ENCODE data around the gene CYP1B1. TPM values are rescaled to one million over a fixed set of nuclear protein-coding genes. Genes with fewer than 3 reads are reported as not detected.

Gene CYP1B1
- total RNA-seq, 4 donors from 2014 or later: 20.0 to 104 (median 32.4) TPM

DNA sequence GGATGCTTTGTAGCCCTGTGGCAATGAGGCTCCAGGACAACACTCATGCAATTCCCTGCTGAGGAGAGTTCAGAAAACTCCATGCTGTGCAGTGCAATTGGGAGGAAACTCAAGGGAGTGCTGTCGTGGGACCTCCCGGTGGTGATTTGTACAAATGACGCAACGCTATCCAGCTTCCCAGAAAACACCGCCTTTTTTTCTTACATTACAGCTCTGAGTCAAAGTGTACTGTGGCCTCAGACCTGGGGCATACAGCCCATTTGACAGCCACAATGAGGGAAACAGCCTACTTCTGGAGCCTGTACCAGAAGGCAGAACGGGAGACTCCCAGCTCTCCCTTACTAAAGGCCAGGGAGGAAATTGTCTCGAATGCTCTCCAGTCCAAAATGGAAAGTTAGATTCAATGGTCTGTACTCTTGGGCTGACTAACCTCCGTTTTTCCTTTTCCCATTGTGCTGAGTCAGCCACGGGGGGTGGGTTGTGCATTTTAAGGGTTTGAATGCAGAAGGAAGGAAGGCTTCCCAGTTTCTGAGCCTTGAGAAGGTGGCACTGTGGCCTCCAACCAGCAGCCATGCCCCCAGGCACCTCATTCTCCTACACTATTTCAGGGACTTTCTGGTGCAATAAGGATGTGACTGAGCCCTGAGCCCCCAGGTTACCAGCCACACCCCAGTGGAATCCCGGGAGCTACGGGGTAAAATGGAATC lies 16.4 kb upstream of the CYP1B1 start:
- TF ChIP-seq, protein P1, sequence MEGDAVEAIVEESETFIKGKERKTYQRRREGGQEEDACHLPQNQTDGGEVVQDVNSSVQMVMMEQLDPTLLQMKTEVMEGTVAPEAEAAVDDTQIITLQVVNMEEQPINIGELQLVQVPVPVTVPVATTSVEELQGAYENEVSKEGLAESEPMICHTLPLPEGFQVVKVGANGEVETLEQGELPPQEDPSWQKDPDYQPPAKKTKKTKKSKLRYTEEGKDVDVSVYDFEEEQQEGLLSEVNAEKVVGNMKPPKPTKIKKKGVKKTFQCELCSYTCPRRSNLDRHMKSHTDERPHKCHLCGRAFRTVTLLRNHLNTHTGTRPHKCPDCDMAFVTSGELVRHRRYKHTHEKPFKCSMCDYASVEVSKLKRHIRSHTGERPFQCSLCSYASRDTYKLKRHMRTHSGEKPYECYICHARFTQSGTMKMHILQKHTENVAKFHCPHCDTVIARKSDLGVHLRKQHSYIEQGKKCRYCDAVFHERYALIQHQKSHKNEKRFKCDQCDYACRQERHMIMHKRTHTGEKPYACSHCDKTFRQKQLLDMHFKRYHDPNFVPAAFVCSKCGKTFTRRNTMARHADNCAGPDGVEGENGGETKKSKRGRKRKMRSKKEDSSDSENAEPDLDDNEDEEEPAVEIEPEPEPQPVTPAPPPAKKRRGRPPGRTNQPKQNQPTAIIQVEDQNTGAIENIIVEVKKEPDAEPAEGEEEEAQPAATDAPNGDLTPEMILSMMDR (IDR thresholded peaks at IDR 0.05; ENCODE audit: low read depth): no peak

DNA sequence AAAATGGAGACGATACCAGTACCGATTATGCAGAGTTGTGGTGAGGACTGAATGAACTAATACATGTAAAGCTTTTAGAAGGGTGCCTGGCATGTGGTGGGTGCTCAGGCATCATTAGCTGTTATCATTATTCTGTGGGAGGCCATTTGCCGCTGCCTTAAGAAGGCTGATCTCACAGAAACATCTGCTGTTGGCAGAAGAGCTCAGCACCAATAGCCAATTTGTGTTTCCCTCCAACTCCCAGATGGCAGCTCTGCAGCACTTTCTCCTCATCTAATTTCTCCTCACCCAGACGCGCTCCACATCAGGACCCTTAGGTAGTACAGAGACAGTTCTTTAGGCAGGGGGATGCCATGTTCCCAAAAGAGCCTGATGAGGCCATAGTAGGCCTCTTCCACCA lies 15.8 kb upstream of the CYP1B1 start:
- TF ChIP-seq, protein P1 (IDR thresholded peaks at IDR 0.05; ENCODE audit: low read depth): no peak

- TF ChIP-seq, protein P1 (IDR thresholded peaks at IDR 0.05; ENCODE audit: low read depth): no peak
Observed at GRCh38 chr2:38090928-38091327, 15.0 kb upstream of the CYP1B1 start.

GRCh38 chr2:38080346-38080745 lies 4.4 kb upstream of the CYP1B1 start:
- TF ChIP-seq, protein P1 (IDR thresholded peaks at IDR 0.05; ENCODE audit: low read depth): no peak

DNA sequence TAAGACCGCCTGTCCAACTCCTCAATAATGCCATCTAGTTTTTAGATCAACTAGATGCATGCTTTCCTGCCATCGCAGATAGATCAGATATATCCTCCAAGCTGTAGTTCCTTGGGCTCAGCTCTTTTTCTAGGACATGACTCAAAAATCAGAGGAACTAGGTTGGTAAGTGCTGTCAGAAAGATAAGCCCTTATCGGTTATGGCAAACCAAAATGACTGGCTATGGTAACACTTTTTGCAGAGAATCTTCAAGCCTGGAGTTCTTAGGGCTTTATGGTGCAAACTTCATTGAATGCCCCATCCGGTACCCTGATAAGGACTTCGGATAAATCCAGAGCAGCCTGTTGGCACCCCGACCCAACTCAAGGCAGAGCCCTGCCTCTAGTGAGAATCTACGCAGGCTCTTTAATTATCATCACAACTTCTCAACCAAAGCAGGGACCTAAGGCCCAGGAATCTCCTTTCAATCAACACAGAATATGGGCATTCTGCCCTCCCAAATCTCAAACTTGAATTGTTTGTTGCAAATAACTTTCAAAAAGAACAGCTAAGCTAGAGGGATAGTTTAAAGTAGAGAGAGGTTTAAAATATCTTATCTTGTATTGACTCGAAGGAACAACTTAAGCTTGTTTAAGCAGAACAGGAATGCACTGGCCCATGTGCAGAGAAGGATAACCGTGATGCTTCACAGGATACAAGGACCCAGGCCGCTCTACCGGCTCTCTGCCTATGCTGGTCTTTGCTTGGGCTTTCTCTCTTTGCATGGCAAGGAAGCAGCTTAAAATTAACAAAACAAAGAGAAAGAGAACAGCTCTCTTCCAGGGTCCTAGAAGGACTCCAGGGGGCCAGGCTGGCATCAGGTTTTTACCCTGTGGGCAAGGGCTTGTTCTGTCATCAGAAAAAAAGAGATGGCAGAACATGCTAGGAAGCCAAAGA lies 3.4 kb upstream of the CYP1B1 start:
- TF ChIP-seq, protein P1 (IDR thresholded peaks at IDR 0.05; ENCODE audit: low read depth): no peak

DNA sequence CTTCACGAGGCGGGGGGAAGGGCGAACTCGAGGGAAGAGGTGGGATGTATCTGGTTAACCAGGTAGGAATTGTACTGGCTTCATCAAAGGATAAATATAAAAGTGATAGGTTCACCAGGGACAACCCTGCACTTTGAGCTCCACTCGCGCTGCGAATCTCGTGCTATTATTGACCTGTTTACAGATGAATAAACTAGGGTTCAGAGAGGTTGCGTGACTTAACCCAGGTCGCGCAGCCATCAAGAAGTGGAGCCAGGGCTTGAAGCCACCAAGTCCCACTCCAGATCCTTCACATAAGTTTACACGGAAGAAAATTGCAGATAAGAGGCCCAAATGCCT lies 1.4 kb upstream of the CYP1B1 start:
- TF ChIP-seq, protein P1 (IDR thresholded peaks at IDR 0.05; ENCODE audit: low read depth): no peak

DNA sequence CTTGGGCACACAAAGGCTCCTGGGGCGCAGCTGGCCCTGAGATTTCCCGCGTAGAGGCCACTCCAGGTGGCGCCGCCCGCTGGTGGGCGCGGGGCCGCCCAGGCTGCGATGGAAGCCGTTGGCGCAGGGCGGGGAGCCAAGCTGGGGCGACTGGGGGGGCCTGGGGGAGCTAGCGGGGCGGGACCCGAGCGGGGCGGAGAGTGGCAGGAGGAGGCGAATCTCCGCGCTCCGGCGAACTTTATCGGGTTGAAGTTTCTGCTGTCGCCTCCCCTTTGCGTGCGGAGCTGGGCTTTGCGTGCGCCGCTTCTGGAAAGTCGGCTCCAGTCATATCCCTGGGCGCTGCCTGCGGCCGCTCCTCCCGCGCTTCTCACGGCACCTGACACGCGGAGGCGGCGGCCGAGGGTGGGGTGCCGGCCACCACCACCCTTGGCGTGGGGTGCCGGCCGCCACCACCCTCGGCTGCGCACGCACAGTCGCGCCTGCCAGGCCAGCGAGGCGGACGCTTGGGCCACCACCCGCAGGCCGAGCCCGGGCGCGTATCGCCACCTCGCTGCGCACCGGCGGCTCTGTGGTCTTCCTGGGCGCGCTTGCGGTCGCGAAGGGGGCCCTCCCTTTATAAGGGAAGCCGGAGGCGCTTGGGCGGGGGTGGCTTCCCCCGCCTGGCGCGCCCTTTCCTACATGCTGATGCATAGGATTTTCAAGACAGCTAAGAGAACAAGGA lies 919 bp upstream of the CYP1B1 start:
- TF ChIP-seq, protein P1 (IDR thresholded peaks at IDR 0.05; ENCODE audit: low read depth): no peak
